SH-SY5Y (cell line): ENCODE measurements around the gene ELMO3.

Source experiments
- GATA2 ChIP-seq: IDR thresholded peaks from 2 replicates; pipeline ENCODE4 v1.6.1; 2011; ENCODE audit warnings: mild to moderate bottlenecking, low read depth, low read length
- GATA3 ChIP-seq: IDR thresholded peaks from 2 replicates; pipeline ENCODE4 v1.6.1; 2011; ENCODE audit warnings: low read depth, mild to moderate bottlenecking, low read length, moderate library complexity

DNA sequence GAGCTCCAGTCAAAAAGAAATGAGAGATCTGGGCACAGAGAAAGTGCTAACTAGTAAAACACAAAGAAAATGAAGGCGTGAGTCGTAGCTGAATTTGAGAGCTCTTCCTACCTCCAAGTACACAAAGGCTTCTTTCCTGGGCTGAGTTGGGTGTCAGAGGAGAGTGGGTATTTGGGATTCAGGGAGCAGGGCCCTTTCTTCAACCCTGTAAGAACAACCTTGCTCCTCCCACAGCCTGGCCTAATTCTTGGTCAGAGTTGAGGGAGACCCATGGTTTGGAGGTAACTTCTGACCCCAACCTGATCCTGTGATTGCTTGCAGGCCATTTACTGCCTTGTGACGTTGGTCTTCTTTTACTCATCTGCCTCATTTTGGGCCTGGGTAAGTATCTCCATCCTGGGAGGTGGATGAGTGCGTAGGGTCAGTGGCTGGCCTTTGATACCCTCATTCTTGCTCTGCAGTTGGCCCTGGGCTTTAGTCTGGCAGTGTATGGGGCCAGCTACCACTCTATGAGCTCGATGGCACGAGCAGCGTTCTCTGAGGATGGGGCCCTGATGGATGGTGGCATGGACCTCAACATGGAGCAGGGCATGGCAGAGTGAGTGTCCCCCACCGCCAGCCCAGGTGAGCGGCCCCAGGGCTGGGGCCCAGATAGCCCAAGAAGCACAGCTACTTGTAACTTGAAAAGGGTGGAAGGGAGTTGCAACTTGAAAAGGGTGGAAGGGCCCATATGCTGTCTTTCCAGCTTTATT lies 29.3 kb downstream of the ELMO3 start:
- no peak for TF ChIP-seq GATA2
- no peak for TF ChIP-seq GATA3
